HEK293 (cell line): ENCODE results near the gene CACNB2.

Source experiments
- ZNF274 ChIP-seq, 2 experiments: fragments of 200-500 bp in 1 of 2; fragments of 450-650 bp in 1 of 2; sonication (Bioruptor generic) in 1 of 2; formaldehyde crosslinking in 1 of 2; IDR thresholded peaks; 2 replicates each; pipeline versions ENCODE4 v1.5.1 to v1.6.1; 2014 to 2016; ENCODE audit warnings: borderline replicate concordance in 1 of 2, inconsistent platforms in 1 of 2, low read length in 1 of 2, missing biosample characterization in 1 of 2, missing genetic modification characterization in 1 of 2
- TF ChIP-seq, protein P1 (sequence below): fragments of 450-650 bp; formaldehyde crosslinking; IDR thresholded peaks from 2 replicates; pipeline ENCODE4 v1.5.1; 2016; ENCODE audit warnings: missing biosample characterization, missing genetic modification characterization

DNA sequence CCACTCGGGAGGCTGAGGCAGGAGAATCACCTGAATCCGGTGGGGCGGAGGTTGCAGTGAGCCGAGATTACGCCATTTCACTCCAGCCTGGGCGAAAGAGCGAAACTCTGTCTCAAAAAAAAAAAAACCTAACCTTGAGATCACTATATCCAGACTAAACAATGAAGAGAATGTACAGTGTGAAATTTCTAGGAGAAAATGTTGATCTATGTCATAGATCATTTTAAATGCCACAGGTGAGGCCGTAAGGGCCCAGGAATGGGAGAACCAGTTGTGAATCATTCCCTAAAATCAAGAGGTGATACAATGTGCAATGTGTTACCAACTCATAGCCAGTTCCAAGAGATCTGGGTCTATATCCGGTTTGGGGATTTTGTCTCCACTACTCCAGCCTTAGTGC is 158.0 kb downstream of the CACNB2 start:
- no peak for TF ChIP-seq ZNF274 (IDR thresholded peaks at IDR 0.05; ENCODE audit: low read length)
- no peak for TF ChIP-seq ZNF274 (tag by site-specific recombination; IDR thresholded peaks at IDR 0.05; ENCODE audit: borderline replicate concordance)
- TF ChIP-seq, protein P1, sequence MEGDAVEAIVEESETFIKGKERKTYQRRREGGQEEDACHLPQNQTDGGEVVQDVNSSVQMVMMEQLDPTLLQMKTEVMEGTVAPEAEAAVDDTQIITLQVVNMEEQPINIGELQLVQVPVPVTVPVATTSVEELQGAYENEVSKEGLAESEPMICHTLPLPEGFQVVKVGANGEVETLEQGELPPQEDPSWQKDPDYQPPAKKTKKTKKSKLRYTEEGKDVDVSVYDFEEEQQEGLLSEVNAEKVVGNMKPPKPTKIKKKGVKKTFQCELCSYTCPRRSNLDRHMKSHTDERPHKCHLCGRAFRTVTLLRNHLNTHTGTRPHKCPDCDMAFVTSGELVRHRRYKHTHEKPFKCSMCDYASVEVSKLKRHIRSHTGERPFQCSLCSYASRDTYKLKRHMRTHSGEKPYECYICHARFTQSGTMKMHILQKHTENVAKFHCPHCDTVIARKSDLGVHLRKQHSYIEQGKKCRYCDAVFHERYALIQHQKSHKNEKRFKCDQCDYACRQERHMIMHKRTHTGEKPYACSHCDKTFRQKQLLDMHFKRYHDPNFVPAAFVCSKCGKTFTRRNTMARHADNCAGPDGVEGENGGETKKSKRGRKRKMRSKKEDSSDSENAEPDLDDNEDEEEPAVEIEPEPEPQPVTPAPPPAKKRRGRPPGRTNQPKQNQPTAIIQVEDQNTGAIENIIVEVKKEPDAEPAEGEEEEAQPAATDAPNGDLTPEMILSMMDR (tag by site-specific recombination), result no peak
